Epithelial cell of proximal tubule (primary cell): ENCODE results near the gene NBAS. TPM values are rescaled to one million over a fixed set of nuclear protein-coding genes. Genes with fewer than 3 reads are reported as not detected.

Experiments used
- DNase-seq: peaks from one replicate; pipeline ENCODE4 v3.0.0-alpha.2; 2011; ENCODE audit warnings: low read depth
- H3K4me3 ChIP-seq: 2 replicates; pipeline ENCODE4 v1.5.1; 2011; ENCODE audit warnings: low read depth, mild to moderate bottlenecking, low read length
- total RNA-seq: library from RNA; depleted of rRNA; stranded (reverse); fragments of >200 nt; gene quantifications from 2 replicates; pipeline ENCODE4 v1.2.3, GENCODE V29; 2015
- TF ChIP-seq, protein P1 (sequence below): conservative IDR thresholded peaks from 2 replicates; pipeline ENCODE4 v1.5.1; 2012; ENCODE audit warnings: low read depth, mild to moderate bottlenecking, low read length

The NBAS gene
- total RNA-seq, 1 donor from 2014 or later = 48.4 TPM

DNA sequence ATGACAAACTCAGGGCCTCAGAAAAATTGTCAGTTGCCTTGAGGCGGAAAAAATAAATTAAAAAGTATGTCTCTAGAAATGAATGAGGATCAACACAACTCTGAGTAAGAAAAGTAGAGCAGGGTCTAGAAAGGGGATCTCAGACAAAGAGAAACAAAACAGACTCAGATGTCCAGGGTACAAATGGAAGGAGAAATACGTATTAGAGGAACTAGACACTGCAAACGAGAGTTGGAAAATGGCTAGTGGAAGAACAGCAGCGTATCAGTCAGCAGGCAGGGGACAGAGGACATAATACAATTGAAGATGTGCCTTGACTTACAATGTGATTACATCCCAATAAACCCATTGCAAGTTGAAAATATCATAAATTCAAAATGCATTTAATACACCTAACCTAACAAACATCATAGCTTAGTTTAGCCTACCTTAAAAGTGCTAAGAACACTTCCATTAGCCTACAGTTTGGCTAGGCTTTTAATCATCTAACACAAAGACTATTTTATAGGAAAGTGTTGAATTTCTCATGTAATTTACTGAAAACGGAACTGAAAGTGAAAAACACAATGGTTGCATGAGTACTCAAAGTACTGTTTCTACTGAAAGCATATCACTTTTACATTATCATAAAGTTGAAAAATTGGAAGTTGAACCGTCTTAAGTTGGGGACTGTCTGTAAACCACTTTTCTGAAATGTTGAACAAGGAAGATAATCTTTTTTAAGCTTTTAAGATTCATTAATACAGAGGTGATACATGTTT is 182.8 kb downstream of the NBAS start:
- TF ChIP-seq, protein P1, sequence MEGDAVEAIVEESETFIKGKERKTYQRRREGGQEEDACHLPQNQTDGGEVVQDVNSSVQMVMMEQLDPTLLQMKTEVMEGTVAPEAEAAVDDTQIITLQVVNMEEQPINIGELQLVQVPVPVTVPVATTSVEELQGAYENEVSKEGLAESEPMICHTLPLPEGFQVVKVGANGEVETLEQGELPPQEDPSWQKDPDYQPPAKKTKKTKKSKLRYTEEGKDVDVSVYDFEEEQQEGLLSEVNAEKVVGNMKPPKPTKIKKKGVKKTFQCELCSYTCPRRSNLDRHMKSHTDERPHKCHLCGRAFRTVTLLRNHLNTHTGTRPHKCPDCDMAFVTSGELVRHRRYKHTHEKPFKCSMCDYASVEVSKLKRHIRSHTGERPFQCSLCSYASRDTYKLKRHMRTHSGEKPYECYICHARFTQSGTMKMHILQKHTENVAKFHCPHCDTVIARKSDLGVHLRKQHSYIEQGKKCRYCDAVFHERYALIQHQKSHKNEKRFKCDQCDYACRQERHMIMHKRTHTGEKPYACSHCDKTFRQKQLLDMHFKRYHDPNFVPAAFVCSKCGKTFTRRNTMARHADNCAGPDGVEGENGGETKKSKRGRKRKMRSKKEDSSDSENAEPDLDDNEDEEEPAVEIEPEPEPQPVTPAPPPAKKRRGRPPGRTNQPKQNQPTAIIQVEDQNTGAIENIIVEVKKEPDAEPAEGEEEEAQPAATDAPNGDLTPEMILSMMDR = no peak
- no peak for DNase-seq
- no peak overlapping the region for H3K4me3 ChIP-seq

DNA sequence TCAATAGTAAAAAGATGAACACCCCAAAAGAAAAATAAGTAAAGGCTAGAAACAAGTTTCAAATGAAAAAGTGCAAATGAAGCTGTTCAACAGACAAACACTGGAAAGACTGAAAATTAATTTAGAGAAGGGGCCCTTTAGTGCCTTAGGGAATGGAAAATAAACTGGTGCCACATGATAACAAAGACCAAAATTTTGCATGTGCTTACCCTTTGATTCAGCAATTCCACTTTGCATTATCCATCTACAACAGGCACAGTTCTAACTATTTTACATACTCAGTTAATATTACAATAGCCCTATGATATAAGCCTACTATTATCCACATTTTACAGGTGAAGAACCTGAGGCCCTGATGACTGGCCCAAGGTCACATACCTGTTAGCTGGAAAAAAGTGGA is 183.9 kb downstream of the NBAS start:
- TF ChIP-seq, protein P1 = no peak
- DNase-seq = no peak
- no peak overlapping the region for H3K4me3 ChIP-seq

- TF ChIP-seq, protein P1 = no peak
- DNase-seq = no peak
- no peak overlapping the region for H3K4me3 ChIP-seq
These were observed 189.1 kb downstream of the NBAS start for GRCh38 chr2:15372019-15372418.

DNA sequence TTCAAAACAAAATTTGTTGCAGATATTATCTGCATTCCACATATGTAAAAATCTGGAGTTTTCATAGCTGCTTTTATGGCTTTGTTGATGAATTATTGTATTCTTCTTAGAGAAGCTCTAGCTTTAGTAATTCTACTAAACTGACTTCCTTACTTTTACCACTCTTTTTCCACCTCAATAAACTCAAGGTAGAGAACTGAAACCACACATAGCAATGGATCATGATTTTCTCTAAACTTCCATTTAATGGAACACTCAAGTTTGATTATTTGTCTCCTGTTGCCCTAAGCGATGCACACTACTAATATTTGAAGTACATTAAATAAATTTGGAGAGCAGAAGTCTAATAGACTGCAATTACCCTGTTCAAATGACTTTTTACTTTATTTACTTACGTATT is 192.0 kb downstream of the NBAS start:
- TF ChIP-seq, protein P1 = no peak
- no peak overlapping the region for H3K4me3 ChIP-seq
- no peak for DNase-seq

GRCh38 chr2:15367715-15368114 is 193.4 kb downstream of the NBAS start:
- no peak for DNase-seq
- TF ChIP-seq, protein P1 = no peak
- H3K4me3 ChIP-seq = no peak overlapping the region

GRCh38 chr2:15367205-15367604 is 193.9 kb downstream of the NBAS start:
- DNase-seq = no peak
- no peak overlapping the region for H3K4me3 ChIP-seq
- TF ChIP-seq, protein P1 = no peak

DNA sequence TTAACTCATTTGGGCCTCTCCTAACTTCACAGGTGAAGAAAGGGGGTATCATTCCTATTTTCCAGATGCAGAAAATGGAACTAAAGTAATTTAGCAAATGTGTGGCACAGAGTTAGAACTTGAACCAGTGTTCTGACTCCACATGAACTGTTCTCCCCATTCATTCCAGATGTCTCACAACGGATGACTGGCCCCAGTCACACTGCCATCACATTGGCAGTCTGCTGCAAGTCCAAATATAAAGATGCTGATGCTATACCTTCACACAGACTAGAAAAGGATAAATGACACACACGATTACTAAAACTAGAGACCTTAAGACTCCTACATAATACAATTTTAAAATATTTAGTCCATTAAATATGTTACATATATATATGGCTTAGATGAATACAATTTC is 195.7 kb downstream of the NBAS start:
- no peak for DNase-seq
- no peak overlapping the region for H3K4me3 ChIP-seq

More for the DNA sequence above, 195.7 kb downstream of the NBAS start:
- TF ChIP-seq, protein P1 = no peak
